GM18867 (cell line): Measurements from ENCODE around the gene CENATAC.
"Not testable (repeated sequence)": the region's sequence is repeated elsewhere in the genome, so short reads cannot be mapped to it uniquely, and the experiment has no call there.

Experiments
- ATAC-seq: cut with Tn5 transposase; IDR thresholded peaks from one replicate; pipeline ENCODE4 v1.9.1; 2021; ENCODE audit warnings: mild to moderate bottlenecking, moderate library complexity; ENCODE audit not compliant: unreplicated experiment

Gene CENATAC

GRCh38 chr11:119025978-119026766 is 28.2 kb downstream of the CENATAC start:
- no peak for ATAC-seq

DNA sequence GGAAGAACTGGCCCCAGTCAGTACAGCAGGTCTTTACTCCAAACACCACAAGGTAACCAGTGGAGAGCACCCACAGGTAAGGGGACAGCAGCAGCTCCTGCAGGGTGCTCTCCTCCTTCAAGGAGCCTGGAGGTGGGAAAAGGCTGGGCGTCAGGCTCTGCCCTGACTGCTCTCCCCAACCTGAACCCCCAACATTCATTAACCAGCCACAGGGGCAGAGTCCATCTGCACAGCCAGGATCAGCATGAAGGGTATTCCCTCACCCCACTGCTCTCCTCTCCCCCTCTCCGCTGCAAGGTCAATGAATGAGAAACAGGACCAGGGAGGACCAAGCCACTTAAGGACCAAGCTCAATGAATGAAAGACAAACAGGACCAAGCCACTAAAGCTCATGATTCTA is 29.0 kb downstream of the CENATAC start:
- no peak for ATAC-seq

GRCh38 chr11:119027561-119028345 is 29.8 kb downstream of the CENATAC start:
- ATAC-seq, result no peak

DNA sequence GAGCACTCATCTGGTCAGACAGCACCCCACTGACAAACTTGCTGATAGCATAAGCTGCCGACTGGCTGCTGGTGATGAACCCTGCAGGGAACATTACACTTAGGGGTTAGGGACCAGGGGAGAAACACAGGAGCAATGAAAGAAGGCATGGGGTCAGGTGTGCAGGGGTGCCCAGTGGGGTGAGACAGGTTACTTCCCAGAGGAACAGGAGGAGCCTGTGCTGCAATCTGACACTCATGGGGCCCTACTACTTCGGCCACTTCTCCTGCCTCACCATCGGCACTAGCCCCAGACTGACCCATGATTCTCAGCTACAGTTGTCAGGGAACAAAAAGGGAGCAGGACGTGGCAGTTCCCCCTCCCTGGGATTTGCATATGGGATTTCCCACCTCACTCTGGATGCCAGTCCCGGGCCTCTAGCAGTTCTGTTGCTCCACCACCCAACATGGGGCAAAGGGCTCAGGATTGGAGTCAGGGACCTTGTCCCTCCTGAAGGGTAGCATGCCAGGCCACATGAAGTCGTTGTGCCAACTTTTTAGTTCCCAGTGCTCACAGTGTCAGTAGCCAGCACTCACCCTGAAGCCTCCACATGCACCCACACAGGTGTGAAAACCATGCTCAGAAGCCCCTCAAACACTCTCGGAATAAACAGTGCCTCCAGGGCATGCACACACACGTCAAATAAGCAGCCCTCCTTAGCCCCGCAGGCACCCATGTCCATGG is 30.6 kb downstream of the CENATAC start:
- ATAC-seq, result no peak

GRCh38 chr11:119029069-119029339 is 31.1 kb downstream of the CENATAC start:
- no peak for ATAC-seq

GRCh38 chr11:119029340-119030028 is 31.5 kb downstream of the CENATAC start:
- ATAC-seq, result peak; percentile 24

- peak; percentile 2 for ATAC-seq
Measured at GRCh38 chr11:119030029-119030328, 32.0 kb downstream of the CENATAC start.

DNA sequence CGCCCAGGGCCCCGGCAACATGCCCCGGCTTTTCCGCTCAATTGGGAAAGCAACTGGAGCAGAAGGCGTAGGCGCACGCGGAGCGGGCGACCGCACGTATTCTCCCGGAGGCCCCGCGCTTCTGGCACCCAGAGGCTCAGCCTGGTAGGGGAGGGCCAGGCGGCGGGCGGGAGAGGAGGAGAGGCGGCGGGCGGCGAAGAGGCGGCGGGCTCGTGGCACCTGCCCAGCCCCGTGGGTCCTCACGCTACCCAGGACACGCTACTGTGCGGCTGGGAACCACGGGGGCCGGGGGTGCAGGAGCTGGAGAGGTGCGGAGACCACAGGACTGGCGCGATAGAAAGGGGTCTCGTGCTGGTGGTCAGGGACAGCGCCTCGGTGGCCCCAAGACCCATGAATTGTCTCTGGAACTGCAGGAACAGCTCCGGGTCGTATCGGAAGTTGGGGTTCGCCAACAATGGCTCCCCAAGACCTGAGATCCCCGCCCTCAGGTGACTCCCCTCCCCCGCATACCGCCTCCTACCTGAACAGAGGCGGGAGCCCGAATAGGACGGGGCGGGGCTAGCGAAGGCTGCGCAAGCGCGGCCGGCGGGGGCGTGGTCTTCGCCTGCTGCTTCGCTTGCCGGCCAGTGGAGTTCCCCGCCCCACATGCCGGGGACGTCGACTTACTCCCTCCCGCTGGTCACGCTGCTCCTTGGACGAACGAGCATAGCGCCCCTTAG is 32.5 kb downstream of the CENATAC start, which contains the start of gene SLC37A4:
Gene SLC37A4 (minus strand): TSS at position 549 of the 719 bp plus-strand sequence.
- ATAC-seq, result peak; percentile 84

DNA sequence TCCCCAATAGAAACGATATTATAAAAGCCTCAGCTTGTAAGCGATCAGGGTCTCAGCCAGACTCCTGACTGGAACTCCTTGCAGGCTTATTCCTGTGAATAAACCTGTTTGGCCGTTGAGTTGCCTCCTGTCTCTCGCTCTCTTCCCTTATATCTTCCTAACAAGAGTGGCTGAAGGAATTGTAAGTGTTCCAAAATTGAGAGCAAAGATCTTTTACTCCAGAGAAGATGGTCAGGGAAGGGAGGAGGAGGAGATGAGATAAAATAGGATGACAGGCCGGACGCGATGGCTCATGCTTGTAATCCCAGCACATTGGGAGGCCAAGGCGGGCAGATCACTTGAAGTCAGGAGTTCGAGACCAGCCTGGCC is 34.0 kb downstream of the CENATAC start:
- no peak for ATAC-seq

- ATAC-seq, result not testable (repeated sequence)
Measured at GRCh38 chr11:119033421-119033820, 35.5 kb downstream of the CENATAC start.

- ATAC-seq, result no peak
Measured at GRCh38 chr11:119034813-119035212, 36.9 kb downstream of the CENATAC start.

DNA sequence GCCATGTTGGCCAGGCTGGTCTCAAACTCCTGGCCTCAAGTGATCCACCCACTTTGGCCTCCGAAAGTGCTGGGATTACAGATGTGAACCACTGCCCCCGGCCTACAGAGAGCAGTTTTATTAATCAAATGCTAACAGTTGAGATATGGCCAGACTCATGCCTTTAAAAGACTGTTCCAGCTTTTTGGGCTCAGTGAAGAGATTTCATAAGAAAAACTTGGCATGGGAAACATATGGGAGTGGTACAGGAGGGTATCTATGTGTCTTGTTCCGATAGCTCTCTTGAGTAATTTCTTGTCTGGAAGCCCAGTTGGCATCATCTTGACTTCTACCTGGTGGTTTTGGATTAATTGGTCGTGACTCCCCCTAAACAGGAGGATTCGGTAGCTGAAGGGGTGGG is 40.9 kb downstream of the CENATAC start:
- no peak for ATAC-seq

DNA sequence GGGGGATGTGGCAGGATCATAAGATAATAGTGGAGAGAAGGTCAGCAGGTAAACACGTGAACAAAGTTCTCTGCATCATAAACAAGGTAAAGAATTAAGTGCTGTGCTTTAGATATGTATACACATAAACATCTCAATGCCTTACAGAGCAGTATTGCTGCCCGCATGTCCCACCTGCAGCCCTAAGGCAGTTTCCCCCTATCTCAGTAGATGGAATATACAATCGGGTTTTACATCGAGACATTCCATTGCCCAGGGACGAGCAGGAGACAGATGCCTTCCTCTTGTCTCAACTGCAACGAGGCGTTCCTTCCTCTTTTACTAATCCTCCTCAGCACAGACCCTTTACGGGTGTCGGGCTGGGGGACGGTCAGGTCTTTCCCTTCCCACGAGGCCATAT is 41.5 kb downstream of the CENATAC start:
- ATAC-seq, result not testable (repeated sequence)

DNA sequence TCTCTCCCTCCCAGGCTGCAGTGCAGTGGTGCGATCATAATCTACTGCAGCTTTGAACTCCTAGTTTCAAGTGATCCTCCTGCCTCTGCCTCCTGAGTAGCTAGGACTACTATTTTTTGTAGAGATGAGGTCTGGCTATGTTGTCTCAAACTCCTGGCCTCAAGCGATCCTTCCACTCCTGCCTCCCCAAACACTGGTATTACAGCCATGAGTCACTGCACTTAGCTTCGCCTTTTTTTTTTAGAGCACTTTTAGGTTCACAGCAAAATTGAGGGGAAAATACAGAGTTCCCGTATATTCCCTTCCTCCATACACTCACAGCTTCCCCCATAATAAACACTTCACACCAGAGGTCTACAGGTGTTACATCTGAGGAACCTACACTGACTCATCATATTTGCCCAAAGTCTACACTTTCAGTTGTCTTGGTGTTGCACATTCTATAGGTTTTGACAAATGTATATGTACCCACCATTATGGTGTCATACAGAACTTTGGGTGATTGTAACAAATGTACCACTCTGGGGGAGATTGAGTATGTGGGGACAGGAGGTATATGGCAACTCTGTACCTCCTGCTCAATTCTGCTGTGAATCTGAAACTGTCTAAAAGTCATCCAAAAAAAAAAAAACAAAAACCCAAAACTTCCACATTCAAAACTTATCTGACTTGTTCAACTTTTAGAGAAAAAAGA is 44.0 kb downstream of the CENATAC start:
- ATAC-seq, result no peak

GRCh38 chr11:119042927-119043326 is 45.0 kb downstream of the CENATAC start:
- no peak for ATAC-seq

DNA sequence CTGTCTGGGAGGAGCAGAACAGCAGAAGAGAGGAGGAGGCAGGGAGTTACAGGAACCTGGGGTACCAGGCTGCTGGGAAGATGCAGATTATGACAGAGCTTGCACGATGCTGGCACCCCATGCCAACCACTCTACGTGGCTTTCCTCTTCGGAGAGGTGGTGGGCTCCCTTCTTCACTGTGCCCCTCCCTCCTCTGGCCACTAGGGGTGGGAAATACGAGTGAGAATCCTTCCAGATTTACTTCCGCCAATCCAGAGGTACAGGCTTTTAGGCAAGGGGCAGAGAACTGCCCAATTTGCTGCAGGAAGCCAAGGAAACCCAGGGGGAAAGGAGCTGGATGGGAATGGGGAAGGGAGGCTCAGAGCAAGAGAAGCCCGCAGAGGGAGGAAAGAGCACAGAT is 46.8 kb downstream of the CENATAC start:
- ATAC-seq, result no peak

DNA sequence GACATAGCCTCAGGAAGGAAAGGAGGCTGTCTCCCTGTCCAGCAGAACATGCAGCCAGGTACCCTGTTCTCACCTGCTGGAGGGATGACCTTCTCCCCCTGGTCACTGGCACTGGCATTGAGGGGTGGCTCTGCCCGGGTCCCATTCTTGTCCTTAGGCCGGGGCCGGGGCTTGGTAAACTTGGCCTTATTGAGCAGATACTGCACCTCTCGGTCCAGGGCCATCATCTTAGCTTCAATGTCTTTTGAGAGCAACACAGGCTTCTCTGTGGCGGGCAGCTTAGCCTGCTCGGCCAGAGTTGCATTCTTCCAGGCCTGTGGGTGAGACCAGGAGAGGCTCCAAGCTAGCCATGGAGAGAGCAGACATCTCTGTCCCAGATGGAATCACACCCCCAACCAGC is 48.6 kb downstream of the CENATAC start:
- no peak for ATAC-seq

DNA sequence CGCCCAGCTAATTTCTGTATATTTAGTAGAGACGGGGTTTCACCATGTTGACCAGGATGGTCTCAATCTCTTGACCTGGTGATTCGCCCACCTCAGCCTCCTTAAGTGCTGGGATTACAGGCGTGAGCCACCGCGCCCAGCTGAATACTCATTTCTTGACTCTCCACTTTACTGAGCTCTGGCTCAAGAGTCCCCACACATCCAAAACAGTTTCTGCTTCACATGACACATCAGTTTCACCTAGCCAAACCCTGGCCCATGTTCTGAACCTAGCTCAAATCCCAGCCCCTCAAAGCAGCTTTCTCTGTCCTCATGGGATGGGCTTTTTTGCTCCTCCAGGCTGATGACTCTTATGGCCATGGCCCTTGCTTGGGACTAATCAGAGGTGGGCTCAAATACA is 49.3 kb downstream of the CENATAC start:
- ATAC-seq, result no peak

DNA sequence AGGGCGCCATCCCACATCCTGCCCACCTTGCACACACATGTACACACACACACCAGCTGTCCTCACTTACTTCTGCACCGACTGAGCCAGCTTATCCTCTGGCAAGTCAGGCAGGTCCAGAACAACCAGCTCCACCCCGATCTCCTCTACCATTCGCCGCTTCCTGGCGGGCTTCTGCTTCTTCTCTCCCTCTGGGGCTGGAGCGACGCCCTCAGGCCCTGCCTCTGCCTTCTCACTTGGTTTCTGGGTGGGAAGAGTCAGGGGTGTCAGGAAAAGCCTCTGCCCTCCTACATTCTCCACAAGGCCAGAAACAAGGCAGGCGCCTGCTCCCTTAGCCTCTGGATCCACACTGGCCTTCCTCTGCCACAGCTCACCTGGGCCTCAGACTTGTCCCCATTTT is 50.7 kb downstream of the CENATAC start:
- no peak for ATAC-seq

GRCh38 chr11:119049081-119049480 is 51.1 kb downstream of the CENATAC start:
- ATAC-seq, result no peak
